ENCODE measurements around the gene BCOR.

BCOR gene

GRCh38 chrX:40004921-40005291, 92.9 kb downstream of the BCOR start:
- Mint-ChIP-seq H3K4me1 (peaks cover 54% of the 10 kb centered on the region), H3K4me3 (no peak overlapping the region), H3K27me3 (ENCODE audit: low read depth) (peaks cover 17% of the 10 kb centered on the region), H3K36me3 (ENCODE audit: low read depth) (no peaks in the 10 kb centered on the region), H3K9me3 (peaks cover 7% of the 10 kb centered on the region), H3K27ac (peak overlapping the region; percentile 13 to 93 (median 92))
- TF ChIP-seq CTCF (IDR thresholded peaks at IDR 0.05; ENCODE audit: unreplicated experiment in 3 of 3): no peak

GRCh38 chrX:40004246-40004535, 93.6 kb downstream of the BCOR start:
- no peaks in the 10 kb centered on the region for H3K36me3 Mint-ChIP-seq (ENCODE audit: low read depth)
- no peak for TF ChIP-seq CTCF (IDR thresholded peaks at IDR 0.05; ENCODE audit: unreplicated experiment in 3 of 3)
- H3K4me1 Mint-ChIP-seq: peaks cover 50% of the 10 kb centered on the region
- peaks cover 15% of the 10 kb centered on the region for H3K27me3 Mint-ChIP-seq (ENCODE audit: low read depth)
- H3K4me3 Mint-ChIP-seq: peak overlapping the region in 2 of 3 experiments; percentile 6 to 61
- peaks cover 7% of the 10 kb centered on the region for H3K9me3 Mint-ChIP-seq
- peak overlapping the region; percentile 68 to 82 (median 75) for H3K27ac Mint-ChIP-seq

GRCh38 chrX:40003428-40004245, 94.1 kb downstream of the BCOR start:
- H3K27me3 Mint-ChIP-seq (ENCODE audit: low read depth): peaks cover 15% of the 10 kb centered on the region
- no peak for TF ChIP-seq CTCF (IDR thresholded peaks at IDR 0.05; ENCODE audit: unreplicated experiment in 3 of 3)
- peak overlapping the region; percentile 68 to 82 (median 75) for H3K27ac Mint-ChIP-seq
- H3K4me1 Mint-ChIP-seq: peaks cover 45% of the 10 kb centered on the region
- no peaks in the 10 kb centered on the region for H3K36me3 Mint-ChIP-seq (ENCODE audit: low read depth)
- H3K9me3 Mint-ChIP-seq: peaks cover 10% of the 10 kb centered on the region
- peak overlapping the region in 2 of 3 experiments; percentile 12 to 61 for H3K4me3 Mint-ChIP-seq

GRCh38 chrX:40003071-40003427, 94.7 kb downstream of the BCOR start:
- TF ChIP-seq CTCF (IDR thresholded peaks at IDR 0.05; ENCODE audit: unreplicated experiment in 3 of 3): no peak
- H3K27ac Mint-ChIP-seq: peak overlapping the region; percentile 68 to 82 (median 75)

More at GRCh38 chrX:40003071-40003427, 94.7 kb downstream of the BCOR start:
- Mint-ChIP-seq H3K27me3 (ENCODE audit: low read depth) (peaks cover 16% of the 10 kb centered on the region), H3K36me3 (ENCODE audit: low read depth) (no peaks in the 10 kb centered on the region), H3K4me3 (no peak overlapping the region), H3K4me1 (peaks cover 41% of the 10 kb centered on the region), H3K9me3 (peaks cover 11% of the 10 kb centered on the region)

All from nephron (organoid).